Activated CD4-positive, alpha-beta T cell treated with anti-CD3 and anti-CD28 coated beads, Interleukin-2, amount 10 ng/mL, durations not matched to agents 7 days and 5 days (primary cell): ENCODE data around the gene TIMM13. TPM values are rescaled to one million over a fixed set of nuclear protein-coding genes. Genes with fewer than 3 reads are reported as not detected.

ENCODE experiments used
- microRNA-seq: library from miRNA; unstranded; fragments of <30 nt; microRNA quantifications from one replicate; pipeline ENCODE4 v1.2.0, GENCODE V29; 2021; ENCODE audit warnings: borderline microRNAs expressed, borderline replicate concordance
- total RNA-seq, 2 experiments: library from RNA; stranded (reverse); gene quantifications; one replicate each; pipeline ENCODE4 v1.2.3, GENCODE V29; 2021

Gene TIMM13
- total RNA-seq, 2 experiments from 2014 or later, result 49.0 to 66.4 TPM

Small RNA genes lying within 50 kb of the gene (microRNA-seq; reads per million reads assigned to microRNA genes)
- gene MIR7108, result 1.3 reads per million

Other genes starting within 250 kb of the TIMM13 start
- gene PLEKHJ1, start 191.3 kb downstream of the TIMM13 start, total RNA-seq, result 10 to 100 TPM; 56.2 to 71.9 TPM
- 100 to 1,000 TPM; 142 to 151 TPM for gene SF3A2, start 190.8 kb downstream of the TIMM13 start, total RNA-seq
- 1 to 10 TPM; 5.2 to 9.2 TPM for gene AMH, start 178.3 kb downstream of the TIMM13 start, total RNA-seq
- gene JSRP1, start 171.2 kb downstream of the TIMM13 start, total RNA-seq, result under 1 TPM in 1 of 2 experiments, not detected in 1; 0.27 TPM
- under 1 TPM; 0.17 to 0.25 TPM for gene PEAK3, start 145.4 kb downstream of the TIMM13 start, total RNA-seq
- under 1 TPM; 0.35 to 0.44 TPM for gene LINGO3, start 119.4 kb downstream of the TIMM13 start, total RNA-seq
- 100 to 1,000 TPM; 105 to 114 TPM for gene LSM7, start 99.0 kb downstream of the TIMM13 start, total RNA-seq
- 10 to 100 TPM; 69.9 to 96.6 TPM for gene SPPL2B, start 98.9 kb downstream of the TIMM13 start, total RNA-seq
- gene TMPRSS9, start 67.3 kb downstream of the TIMM13 start, total RNA-seq, result not detected
- 100 to 1,000 TPM; 101 to 113 TPM for gene LMNB2, start 29.4 kb upstream of the TIMM13 start, total RNA-seq
- 10 to 100 TPM; 31.2 to 39.2 TPM for gene GADD45B, start 48.5 kb upstream of the TIMM13 start, total RNA-seq